ENCODE results near the gene IDH1. TPM values are rescaled to one million over a fixed set of nuclear protein-coding genes. Genes with fewer than 3 reads are reported as not detected.

IDH1 gene
- 363 and 451 TPM in 2 replicates for total RNA-seq

DNA sequence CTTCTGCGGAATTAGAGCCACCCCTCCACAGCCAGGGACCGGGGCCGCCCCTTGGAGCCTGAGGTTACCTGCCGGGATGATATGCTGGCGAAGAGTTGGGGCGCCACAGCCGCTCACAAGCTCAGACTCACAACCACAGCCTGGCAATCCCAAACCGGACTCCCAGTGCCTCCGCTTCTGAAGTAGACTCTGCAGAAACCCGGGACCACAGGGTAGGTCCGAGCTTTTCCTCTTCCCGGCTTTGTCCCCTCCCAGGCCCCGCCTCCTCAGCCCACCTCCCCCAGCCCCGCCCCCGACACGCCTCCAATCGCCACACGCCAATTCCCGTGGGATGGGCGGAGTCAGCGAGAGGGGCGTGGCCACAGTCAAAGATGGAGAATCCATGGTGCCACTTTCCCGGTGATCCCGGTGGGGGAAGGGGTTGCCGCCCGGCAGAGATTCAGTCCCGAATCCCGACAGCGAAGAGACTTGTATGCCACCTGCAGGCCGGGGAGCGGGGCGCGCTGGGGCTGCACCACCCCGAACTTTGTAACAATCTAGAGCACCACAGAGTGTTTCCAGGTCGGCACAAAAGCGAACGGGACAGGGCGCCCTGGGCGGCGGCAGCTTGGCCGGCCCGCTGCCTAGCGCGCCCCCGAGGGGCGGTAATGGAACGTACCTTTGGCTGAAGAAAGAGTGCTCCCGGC, at the start of gene IDH1:
Gene IDH1 (minus strand): TSS at position 201 of the 686 bp plus-strand sequence. CDS start 3,520 bp downstream, outside the sequence.
- Histone ChIP-seq H3K4me3 (ENCODE audit: low read depth, low read length) (peak within 1 kb of the TSS; percentile 66), H3K36me3 (ENCODE audit: control insufficient read depth, insufficient read depth, low read length) (peaks cover 3% of the 10 kb centered on the region), H3K27me3 (ENCODE audit: control insufficient read depth, insufficient read depth, low read length) (no peaks in the 10 kb centered on the region)
- FAIRE-seq (no peak), DNase-seq (ENCODE audit: low read depth) (peak; percentile 82)
- TF ChIP-seq CTCF (IDR thresholded peaks at IDR 0.05; ENCODE audit: insufficient read depth, low read length, severe bottlenecking): peak; percentile 55

GRCh38 chr2:208304157-208304556, 49.3 kb upstream of the IDH1 start:
- DNase-seq (ENCODE audit: low read depth) (no peak), FAIRE-seq (no peak)
- Histone ChIP-seq H3K36me3 (ENCODE audit: control insufficient read depth, insufficient read depth, low read length) (peaks cover 5% of the 10 kb centered on the region), H3K4me3 (ENCODE audit: low read depth, low read length) (no peak overlapping the region), H3K27me3 (ENCODE audit: control insufficient read depth, insufficient read depth, low read length) (no peaks in the 10 kb centered on the region)
- TF ChIP-seq CTCF (IDR thresholded peaks at IDR 0.05; ENCODE audit: insufficient read depth, low read length, severe bottlenecking): no peak

- FAIRE-seq: no peak
- H3K4me3 ChIP-seq (ENCODE audit: low read depth, low read length): no peak overlapping the region
- no peaks in the 10 kb centered on the region for H3K27me3 ChIP-seq (ENCODE audit: control insufficient read depth, insufficient read depth, low read length)
- peak; percentile 92 for DNase-seq (ENCODE audit: low read depth)
- H3K36me3 ChIP-seq (ENCODE audit: control insufficient read depth, insufficient read depth, low read length): peaks cover 6% of the 10 kb centered on the region
- TF ChIP-seq CTCF (IDR thresholded peaks at IDR 0.05; ENCODE audit: insufficient read depth, low read length, severe bottlenecking): no peak
Observed at GRCh38 chr2:208300847-208301618, 46.2 kb upstream of the IDH1 start.

GRCh38 chr2:208297961-208298360, 43.1 kb upstream of the IDH1 start:
- TF ChIP-seq CTCF (IDR thresholded peaks at IDR 0.05; ENCODE audit: insufficient read depth, low read length, severe bottlenecking): no peak
- DNase-seq (ENCODE audit: low read depth) (no peak), FAIRE-seq (no peak)
- H3K27me3 ChIP-seq (ENCODE audit: control insufficient read depth, insufficient read depth, low read length): no peaks in the 10 kb centered on the region
- H3K36me3 ChIP-seq (ENCODE audit: control insufficient read depth, insufficient read depth, low read length): peaks cover 1% of the 10 kb centered on the region
- H3K4me3 ChIP-seq (ENCODE audit: low read depth, low read length): no peak overlapping the region

DNA sequence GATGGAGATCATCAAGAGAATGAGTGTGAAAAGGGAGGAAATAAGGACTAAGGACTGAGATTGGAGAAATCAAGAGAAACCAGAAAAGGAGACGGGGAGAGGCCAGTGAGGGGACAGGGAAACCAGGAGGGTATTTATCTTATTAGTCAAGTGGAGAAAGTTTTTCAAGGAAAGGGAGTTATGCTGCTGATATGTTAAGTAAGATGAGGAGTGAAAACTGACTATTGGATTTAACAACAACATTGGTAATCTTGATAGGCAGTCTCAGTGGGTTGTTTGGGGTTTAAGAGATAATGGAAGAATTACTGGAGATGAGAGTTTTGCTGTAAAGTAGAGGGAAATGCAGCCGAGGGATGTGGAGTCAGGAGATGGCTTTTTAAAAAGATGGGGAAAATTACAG, 41.7 kb upstream of the IDH1 start:
- TF ChIP-seq CTCF (IDR thresholded peaks at IDR 0.05; ENCODE audit: insufficient read depth, low read length, severe bottlenecking): no peak
- Histone ChIP-seq H3K36me3 (ENCODE audit: control insufficient read depth, insufficient read depth, low read length) (peaks cover 1% of the 10 kb centered on the region), H3K4me3 (ENCODE audit: low read depth, low read length) (no peak overlapping the region), H3K27me3 (ENCODE audit: control insufficient read depth, insufficient read depth, low read length) (no peaks in the 10 kb centered on the region)
- DNase-seq (ENCODE audit: low read depth): no peak
- no peak for FAIRE-seq

Data from bronchial epithelial cell (primary cell).